Activated T-helper 1 cell treated with anti-CD3 and anti-CD28 coated beads, Interleukin-12 subunit alpha, Interleukin-12 subunit beta, Interleukin-2, Interleukin-4 antibody, amounts not matched to agents 30 ng/mL and 10 ng/mL and 1 ng/mL, durations not matched to agents 14 hours and 24 hours and 36 hours (primary cell): Measurements from ENCODE around the gene SLC10A7. TPM values are rescaled to one million over a fixed set of nuclear protein-coding genes. Genes with fewer than 3 reads are reported as not detected.

Source experiments
- DNase-seq: peaks from one replicate; pipeline ENCODE4 v3.0.0; 2021; ENCODE audit warnings: low spot score
- H3K27ac Mint-ChIP-seq: one replicate; pipeline ENCODE4 v1.8.0; 2021; ENCODE audit warnings: mild to moderate bottlenecking, mixed read lengths
- H3K27me3 Mint-ChIP-seq: one replicate; pipeline ENCODE4 v1.8.0; 2022; ENCODE audit warnings: mild to moderate bottlenecking, moderate library complexity, mixed read lengths; ENCODE audit not compliant: insufficient read depth
- H3K36me3 Mint-ChIP-seq: one replicate; pipeline ENCODE4 v1.8.0; 2021; ENCODE audit warnings: low read depth, mixed read lengths
- H3K4me1 Mint-ChIP-seq: one replicate; pipeline ENCODE4 v1.8.0; 2021; ENCODE audit warnings: low read depth, mixed read lengths
- H3K4me3 Mint-ChIP-seq: one replicate; pipeline ENCODE4 v1.8.0; 2021; ENCODE audit warnings: mild to moderate bottlenecking, moderate library complexity, mixed read lengths
- H3K9me3 Mint-ChIP-seq: one replicate; pipeline ENCODE4 v1.8.0; 2021; ENCODE audit warnings: mixed read lengths
- intact Hi-C: fragments of 100-400 bp; cut with micrococcal nuclease; formaldehyde crosslinking; loops from one replicate; pipeline ENCODE4 v1.15.1; 2024
- total RNA-seq: library from RNA; stranded (reverse); gene quantifications from 2 replicates; pipeline ENCODE4 v1.2.3, GENCODE V29; 2022

Gene SLC10A7
- total RNA-seq, 1 donor from 2014 or later: 23.3 TPM

DNA sequence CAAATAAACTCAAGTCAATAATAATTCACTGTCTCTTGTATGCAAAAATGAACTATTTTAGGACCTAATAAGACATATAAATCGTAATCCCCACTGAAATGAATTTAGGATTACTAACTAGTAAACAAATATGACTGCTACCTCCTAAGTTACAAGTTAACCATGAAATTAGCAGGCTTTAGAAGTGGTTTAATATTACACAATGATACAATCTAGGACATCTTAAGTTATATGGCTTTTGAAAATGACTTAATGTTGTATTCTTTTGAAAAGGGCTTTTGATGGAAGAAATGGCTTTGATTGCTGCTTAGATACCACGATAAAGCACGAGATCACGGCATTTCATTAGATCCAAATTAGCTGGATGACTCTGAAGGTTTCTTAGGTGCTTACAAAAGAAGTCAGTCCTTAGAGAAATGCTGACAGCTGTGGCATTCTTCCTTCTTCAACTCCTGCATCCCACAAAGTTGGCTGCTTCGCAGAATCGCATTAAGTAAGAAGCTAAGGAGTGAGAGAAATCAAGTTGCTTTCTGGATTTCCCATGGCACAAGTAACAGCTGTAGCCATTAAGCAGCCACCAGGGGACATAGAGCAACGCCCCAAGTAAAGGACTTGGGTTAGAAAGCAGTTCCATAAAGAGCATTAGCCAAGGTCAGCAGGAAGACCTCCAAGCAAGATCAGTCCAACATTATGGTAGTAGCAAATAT is 6.9 kb downstream of the SLC10A7 start:
- H3K27me3 Mint-ChIP-seq: no peaks in the 10 kb centered on the region
- H3K4me3 Mint-ChIP-seq: no peak overlapping the region
- no peak for DNase-seq
- no peak overlapping the region for H3K27ac Mint-ChIP-seq
- no peaks in the 10 kb centered on the region for H3K9me3 Mint-ChIP-seq
- intact Hi-C loops: no loop called here
- H3K4me1 Mint-ChIP-seq: peaks cover 10% of the 10 kb centered on the region
- H3K36me3 Mint-ChIP-seq: peaks cover 15% of the 10 kb centered on the region

GRCh38 chr4:146513548-146513947 is 8.2 kb downstream of the SLC10A7 start:
- no peak for DNase-seq
- no peak overlapping the region for H3K4me3 Mint-ChIP-seq
- no peak overlapping the region for H3K27ac Mint-ChIP-seq
- no peaks in the 10 kb centered on the region for H3K27me3 Mint-ChIP-seq
- H3K4me1 Mint-ChIP-seq: peaks cover 16% of the 10 kb centered on the region
- peaks cover 26% of the 10 kb centered on the region for H3K36me3 Mint-ChIP-seq
- intact Hi-C loops: no loop called here
- no peaks in the 10 kb centered on the region for H3K9me3 Mint-ChIP-seq

- peaks cover 29% of the 10 kb centered on the region for H3K36me3 Mint-ChIP-seq
- no peak for DNase-seq
- no peaks in the 10 kb centered on the region for H3K9me3 Mint-ChIP-seq
- no peaks in the 10 kb centered on the region for H3K27me3 Mint-ChIP-seq
- intact Hi-C loops: no loop called here
- peaks cover 14% of the 10 kb centered on the region for H3K4me1 Mint-ChIP-seq
- H3K4me3 Mint-ChIP-seq: no peak overlapping the region
- H3K27ac Mint-ChIP-seq: no peak overlapping the region
Measured at GRCh38 chr4:146511381-146511780, 10.4 kb downstream of the SLC10A7 start.

- H3K4me1 Mint-ChIP-seq: peaks cover 16% of the 10 kb centered on the region
- intact Hi-C loops: no loop called here
- no peak overlapping the region for H3K27ac Mint-ChIP-seq
- H3K36me3 Mint-ChIP-seq: peaks cover 29% of the 10 kb centered on the region
- no peak overlapping the region for H3K4me3 Mint-ChIP-seq
- H3K27me3 Mint-ChIP-seq: no peaks in the 10 kb centered on the region
- DNase-seq: no peak
- H3K9me3 Mint-ChIP-seq: no peaks in the 10 kb centered on the region
Measured at GRCh38 chr4:146510942-146511341, 10.8 kb downstream of the SLC10A7 start.

DNA sequence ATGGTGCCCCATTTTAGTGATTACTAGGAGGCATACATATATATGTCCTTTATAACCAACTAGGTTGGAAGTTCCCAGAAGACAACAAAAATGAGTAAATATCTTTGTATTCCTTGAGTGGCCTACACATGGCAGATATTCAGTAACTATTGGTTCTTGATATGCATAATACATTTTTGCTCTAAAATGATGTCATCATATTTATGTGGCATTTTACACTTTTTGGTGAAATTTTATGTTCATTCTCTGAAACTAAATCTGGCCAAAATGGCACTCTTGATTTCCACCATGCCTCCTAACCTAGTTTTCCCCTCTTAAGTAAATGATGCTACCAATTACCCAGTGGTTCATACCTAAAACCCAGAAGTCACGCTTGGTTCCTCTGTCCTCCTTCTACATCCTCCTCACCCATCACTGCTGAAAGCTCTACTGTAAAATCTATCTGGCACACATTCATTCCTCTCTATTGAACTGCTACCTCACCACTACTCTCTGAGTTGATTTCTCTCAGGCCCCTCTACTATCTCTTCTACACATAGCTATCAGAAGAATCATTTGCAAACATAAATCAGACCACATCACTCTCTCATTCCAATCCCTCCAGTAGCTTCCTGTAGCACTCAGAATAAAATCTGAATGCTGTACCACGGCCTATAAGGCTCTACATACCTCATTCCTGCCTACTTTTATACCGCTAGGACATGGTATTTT is 13.4 kb downstream of the SLC10A7 start:
- no peaks in the 10 kb centered on the region for H3K9me3 Mint-ChIP-seq
- H3K27ac Mint-ChIP-seq: no peak overlapping the region
- intact Hi-C loops: no loop called here
- H3K36me3 Mint-ChIP-seq: peaks cover 29% of the 10 kb centered on the region
- H3K4me1 Mint-ChIP-seq: peaks cover 16% of the 10 kb centered on the region
- no peak for DNase-seq
- no peaks in the 10 kb centered on the region for H3K27me3 Mint-ChIP-seq
- H3K4me3 Mint-ChIP-seq: no peak overlapping the region

- intact Hi-C loops: no loop called here
- Mint-ChIP-seq H3K9me3 (no peaks in the 10 kb centered on the region), H3K4me3 (no peak overlapping the region), H3K4me1 (peaks cover 16% of the 10 kb centered on the region), H3K36me3 (peaks cover 30% of the 10 kb centered on the region), H3K27ac (no peak overlapping the region), H3K27me3 (no peaks in the 10 kb centered on the region)
- DNase-seq: no peak
Measured at GRCh38 chr4:146507632-146508031, 14.1 kb downstream of the SLC10A7 start.

DNA sequence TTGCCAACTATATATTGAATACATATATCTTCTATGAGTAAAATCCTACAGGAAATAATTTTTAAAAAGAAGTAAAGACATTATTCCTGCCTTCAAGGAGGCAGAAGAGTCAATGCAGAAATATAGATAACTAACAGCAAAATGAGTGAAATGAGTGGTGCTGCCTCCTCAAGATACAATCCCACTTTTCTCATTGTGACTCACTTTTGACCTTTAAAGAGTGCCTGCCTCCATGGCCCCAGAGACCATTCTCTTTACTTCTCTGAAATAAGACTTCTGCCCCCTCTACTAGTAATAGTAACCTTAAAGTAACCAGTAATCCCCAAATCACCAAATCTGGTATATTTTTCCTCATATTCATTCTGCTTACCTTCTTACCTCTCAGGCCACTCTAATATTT is 15.5 kb downstream of the SLC10A7 start:
- Mint-ChIP-seq H3K36me3 (peaks cover 32% of the 10 kb centered on the region), H3K27ac (no peak overlapping the region), H3K4me3 (no peak overlapping the region), H3K27me3 (no peaks in the 10 kb centered on the region), H3K9me3 (no peaks in the 10 kb centered on the region), H3K4me1 (peaks cover 16% of the 10 kb centered on the region)
- DNase-seq: no peak
- intact Hi-C loops: loop anchor here (1.0 kb wide), 1 partner anchor 15 kb away; the partner anchor contains the start of gene SLC10A7

DNA sequence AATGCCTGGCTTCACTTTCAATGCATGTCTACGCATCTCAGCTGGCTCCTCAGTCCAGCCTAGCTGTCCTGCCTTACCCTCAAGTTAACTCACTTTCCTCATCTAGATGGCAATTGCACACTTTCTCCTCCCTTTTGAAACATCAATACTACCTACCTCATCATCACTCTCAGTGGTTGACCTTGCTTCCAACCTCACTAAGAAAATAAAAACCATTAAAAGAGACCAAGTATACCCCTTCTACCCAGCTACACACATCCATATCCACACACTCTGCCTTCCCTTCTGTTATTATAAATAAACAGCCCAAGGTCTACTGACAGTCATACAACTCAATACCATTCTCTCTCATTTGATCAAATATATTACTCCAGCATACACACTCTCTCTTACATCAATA is 21.5 kb downstream of the SLC10A7 start:
- intact Hi-C loops: no loop called here
- DNase-seq: no peak
- Mint-ChIP-seq H3K9me3 (no peaks in the 10 kb centered on the region), H3K4me1 (peaks cover 15% of the 10 kb centered on the region), H3K36me3 (peaks cover 9% of the 10 kb centered on the region), H3K4me3 (no peak overlapping the region), H3K27ac (no peak overlapping the region), H3K27me3 (no peaks in the 10 kb centered on the region)

GRCh38 chr4:146498291-146498690 is 23.4 kb downstream of the SLC10A7 start:
- Mint-ChIP-seq H3K36me3 (peaks cover 8% of the 10 kb centered on the region), H3K27ac (no peak overlapping the region), H3K4me3 (no peak overlapping the region), H3K9me3 (no peaks in the 10 kb centered on the region), H3K27me3 (no peaks in the 10 kb centered on the region), H3K4me1 (peaks cover 17% of the 10 kb centered on the region)
- no peak for DNase-seq
- intact Hi-C loops: no loop called here

DNA sequence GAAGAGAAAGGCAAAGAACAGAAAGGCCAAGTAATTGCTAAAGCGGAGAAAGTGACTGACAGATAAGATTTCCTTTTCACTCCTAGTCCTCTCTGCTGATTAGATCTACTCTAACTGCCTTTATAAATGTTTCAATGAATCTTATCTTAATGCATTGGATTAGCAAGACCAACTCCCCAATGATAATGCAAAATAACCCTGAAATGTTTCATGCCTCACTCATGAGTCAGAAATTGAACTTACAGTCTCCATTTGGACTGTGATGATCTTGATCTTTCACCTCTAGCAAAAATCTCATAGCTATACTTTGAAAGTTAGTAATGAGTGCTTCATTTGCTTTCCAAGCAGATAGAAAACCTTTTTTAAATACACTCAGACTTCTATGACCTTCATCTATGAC is 26.5 kb downstream of the SLC10A7 start:
- H3K36me3 Mint-ChIP-seq: peaks cover 4% of the 10 kb centered on the region
- DNase-seq: no peak
- H3K4me1 Mint-ChIP-seq: peaks cover 17% of the 10 kb centered on the region
- no peak overlapping the region for H3K4me3 Mint-ChIP-seq
- no peaks in the 10 kb centered on the region for H3K27me3 Mint-ChIP-seq
- H3K27ac Mint-ChIP-seq: no peak overlapping the region
- intact Hi-C loops: loop anchor here (1.0 kb wide), 1 partner anchor 37 kb away; no protein-coding TSS in a partner anchor
- H3K9me3 Mint-ChIP-seq: no peaks in the 10 kb centered on the region

DNA sequence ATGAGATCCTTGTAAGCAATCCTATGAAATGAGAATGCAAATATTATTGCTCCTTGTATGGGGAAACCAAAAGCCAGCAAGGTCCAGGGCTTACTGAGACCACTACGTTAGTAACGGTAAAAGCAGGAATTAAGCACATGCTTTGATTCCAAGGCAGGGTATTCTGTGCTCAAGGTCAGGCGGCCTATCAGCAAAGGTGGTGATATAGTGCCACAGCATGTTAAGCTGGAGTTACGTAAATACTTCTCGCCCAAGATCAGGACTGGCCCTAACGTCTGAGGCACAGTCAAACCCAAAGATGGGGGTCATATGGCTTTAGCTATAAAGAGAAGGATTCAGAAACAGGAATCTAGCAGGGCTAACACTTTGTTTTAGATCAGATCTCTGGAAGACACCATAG is 27.6 kb downstream of the SLC10A7 start:
- Mint-ChIP-seq H3K27ac (no peak overlapping the region), H3K4me3 (no peak overlapping the region), H3K9me3 (no peaks in the 10 kb centered on the region), H3K4me1 (peaks cover 17% of the 10 kb centered on the region), H3K36me3 (peaks cover 4% of the 10 kb centered on the region), H3K27me3 (no peaks in the 10 kb centered on the region)
- no peak for DNase-seq
- intact Hi-C loops: no loop called here

DNA sequence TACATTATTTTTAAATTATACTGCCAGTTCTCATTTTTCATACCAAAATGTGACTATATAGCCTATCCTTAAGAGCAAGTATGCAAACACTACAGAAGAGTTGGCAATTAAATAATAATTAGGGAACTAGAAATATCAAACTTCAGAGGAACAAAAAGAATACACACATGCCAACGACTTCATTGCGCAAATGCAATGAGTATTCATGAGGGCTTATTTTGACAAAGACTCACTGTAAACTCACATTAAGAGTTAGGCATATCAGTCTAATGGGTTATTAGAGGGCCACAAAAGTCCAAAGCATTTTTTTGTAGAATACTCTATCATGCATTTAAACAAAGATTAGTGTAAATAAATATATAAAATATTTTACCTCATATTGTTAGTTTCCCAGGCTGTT is 31.6 kb downstream of the SLC10A7 start:
- no peak overlapping the region for H3K4me3 Mint-ChIP-seq
- H3K4me1 Mint-ChIP-seq: peaks cover 18% of the 10 kb centered on the region
- H3K27me3 Mint-ChIP-seq: no peaks in the 10 kb centered on the region
- intact Hi-C loops: no loop called here
- no peak overlapping the region for H3K27ac Mint-ChIP-seq
- H3K36me3 Mint-ChIP-seq: peaks cover 15% of the 10 kb centered on the region
- no peak for DNase-seq
- no peaks in the 10 kb centered on the region for H3K9me3 Mint-ChIP-seq

DNA sequence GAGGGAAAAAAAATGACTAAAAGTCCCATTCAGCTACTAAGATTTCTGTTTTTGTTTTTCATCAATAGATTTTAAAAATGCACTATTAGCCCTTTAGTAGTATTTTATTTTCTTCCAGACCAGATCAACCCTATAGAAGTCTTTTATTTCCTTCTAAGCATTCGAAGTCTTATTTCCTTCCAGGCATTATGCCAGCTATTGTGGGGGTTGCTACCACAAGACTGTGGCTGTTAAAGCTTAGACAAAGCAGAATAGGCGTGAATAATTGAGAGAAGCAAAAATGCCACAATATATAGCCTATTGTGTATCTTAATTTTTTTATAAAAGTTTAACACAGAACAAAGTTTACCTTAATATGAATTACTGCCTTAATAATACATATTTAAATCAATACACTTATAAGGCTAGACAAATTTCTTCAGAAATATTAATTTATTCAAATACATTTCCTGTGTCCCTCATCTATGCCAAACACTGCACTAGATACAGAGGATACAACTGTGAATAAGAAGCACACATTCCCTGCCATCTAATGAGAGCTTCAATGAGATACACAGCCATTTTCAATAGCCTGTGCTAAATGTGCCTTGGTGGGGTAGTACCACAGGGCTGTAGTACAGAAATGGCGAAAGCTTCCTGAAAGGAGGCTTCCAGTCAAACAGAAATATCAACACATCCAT is 33.1 kb downstream of the SLC10A7 start:
- Mint-ChIP-seq H3K36me3 (peaks cover 16% of the 10 kb centered on the region), H3K9me3 (peaks cover 2% of the 10 kb centered on the region), H3K27me3 (no peaks in the 10 kb centered on the region), H3K4me1 (peaks cover 17% of the 10 kb centered on the region), H3K4me3 (no peak overlapping the region), H3K27ac (no peak overlapping the region)
- intact Hi-C loops: no loop called here
- DNase-seq: no peak
